Cerebellar nuclear complex (tissue), 1 donor: Measurements from ENCODE around the gene OGDH.
"Not testable (repeated sequence)": the region's sequence is repeated elsewhere in the genome, so short reads cannot be mapped to it uniquely, and the experiment has no call there.

ENCODE experiments used
- DNase-seq, 2 experiments: peaks; one replicate each; lab custom pipeline; 2025; lab: John Stamatoyannopoulos, UW

The OGDH gene

GRCh38 chr7:44580945-44581878 lies 25.2 kb upstream of the OGDH start:
- DNase-seq, result no peak

- DNase-seq, result peak; percentile 77 to 89
Measured at GRCh38 chr7:44581879-44582603, 24.4 kb upstream of the OGDH start, which contains the start of gene TMED4. TSS of gene TMED4 (minus strand) at chr7:44582231. CDS start at chr7:44582206, 25 bp downstream.

GRCh38 chr7:44583146-44583865 lies 23.1 kb upstream of the OGDH start:
- DNase-seq, result no peak

GRCh38 chr7:44587843-44588711 lies 18.4 kb upstream of the OGDH start:
- DNase-seq, result no peak

GRCh38 chr7:44590910-44591309 lies 15.5 kb upstream of the OGDH start:
- no peak for DNase-seq

GRCh38 chr7:44595934-44596635 lies 10.3 kb upstream of the OGDH start:
- DNase-seq, result no peak

- not testable (repeated sequence) for DNase-seq
Measured at GRCh38 chr7:44597181-44597580, 9.2 kb upstream of the OGDH start.

- no peak for DNase-seq
Measured at GRCh38 chr7:44599222-44599621, 7.2 kb upstream of the OGDH start.

GRCh38 chr7:44602576-44602910 lies 3.9 kb upstream of the OGDH start:
- DNase-seq, result no peak

GRCh38 chr7:44603193-44603592 lies 3.2 kb upstream of the OGDH start:
- DNase-seq, result no peak

- no peak for DNase-seq
Measured at GRCh38 chr7:44604941-44605340, 1.5 kb upstream of the OGDH start.

- DNase-seq, result no peak
Measured at GRCh38 chr7:44607141-44608068, 978 bp downstream of the OGDH start.

GRCh38 chr7:44608916-44609648 lies 2.7 kb downstream of the OGDH start:
- no peak for DNase-seq

- no peak for DNase-seq
Measured at GRCh38 chr7:44609829-44610228, 3.4 kb downstream of the OGDH start.

- DNase-seq, result no peak
Measured at GRCh38 chr7:44615149-44615611, 8.8 kb downstream of the OGDH start.

GRCh38 chr7:44615793-44616192 lies 9.4 kb downstream of the OGDH start:
- DNase-seq, result no peak

GRCh38 chr7:44616545-44616944 lies 10.1 kb downstream of the OGDH start:
- DNase-seq, result no peak

- DNase-seq, result no peak
Measured at GRCh38 chr7:44617225-44617890, 10.9 kb downstream of the OGDH start.
